GM20000 (cell line): ENCODE measurements around the gene TLN1.

ENCODE experiments used
- DNase-seq: peaks from one replicate; pipeline ENCODE4 v3.0.0; 2012; ENCODE audit warnings: low spot score
- TF ChIP-seq, protein P1 (sequence below): IDR thresholded peaks from 2 replicates; pipeline ENCODE4 v1.5.1; 2012; ENCODE audit warnings: mild to moderate bottlenecking, control low read depth; ENCODE audit errors: extremely low read depth, missing control alignments

TLN1 gene

DNA sequence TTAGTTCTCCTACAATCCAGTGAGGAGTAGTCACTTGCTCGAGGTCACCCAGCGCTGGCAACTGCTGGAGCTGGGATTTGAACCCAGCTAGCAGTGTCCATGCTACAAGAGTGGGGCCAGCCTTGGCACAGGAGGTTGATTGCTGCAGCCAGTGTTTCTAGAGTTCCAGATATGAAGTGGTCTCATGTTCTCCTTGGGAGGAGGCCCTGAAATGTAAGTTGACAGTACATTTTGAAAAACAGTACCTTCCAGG lies 73.1 kb downstream of the TLN1 start:
- TF ChIP-seq, protein P1, sequence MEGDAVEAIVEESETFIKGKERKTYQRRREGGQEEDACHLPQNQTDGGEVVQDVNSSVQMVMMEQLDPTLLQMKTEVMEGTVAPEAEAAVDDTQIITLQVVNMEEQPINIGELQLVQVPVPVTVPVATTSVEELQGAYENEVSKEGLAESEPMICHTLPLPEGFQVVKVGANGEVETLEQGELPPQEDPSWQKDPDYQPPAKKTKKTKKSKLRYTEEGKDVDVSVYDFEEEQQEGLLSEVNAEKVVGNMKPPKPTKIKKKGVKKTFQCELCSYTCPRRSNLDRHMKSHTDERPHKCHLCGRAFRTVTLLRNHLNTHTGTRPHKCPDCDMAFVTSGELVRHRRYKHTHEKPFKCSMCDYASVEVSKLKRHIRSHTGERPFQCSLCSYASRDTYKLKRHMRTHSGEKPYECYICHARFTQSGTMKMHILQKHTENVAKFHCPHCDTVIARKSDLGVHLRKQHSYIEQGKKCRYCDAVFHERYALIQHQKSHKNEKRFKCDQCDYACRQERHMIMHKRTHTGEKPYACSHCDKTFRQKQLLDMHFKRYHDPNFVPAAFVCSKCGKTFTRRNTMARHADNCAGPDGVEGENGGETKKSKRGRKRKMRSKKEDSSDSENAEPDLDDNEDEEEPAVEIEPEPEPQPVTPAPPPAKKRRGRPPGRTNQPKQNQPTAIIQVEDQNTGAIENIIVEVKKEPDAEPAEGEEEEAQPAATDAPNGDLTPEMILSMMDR, result no peak
- no peak for DNase-seq

DNA sequence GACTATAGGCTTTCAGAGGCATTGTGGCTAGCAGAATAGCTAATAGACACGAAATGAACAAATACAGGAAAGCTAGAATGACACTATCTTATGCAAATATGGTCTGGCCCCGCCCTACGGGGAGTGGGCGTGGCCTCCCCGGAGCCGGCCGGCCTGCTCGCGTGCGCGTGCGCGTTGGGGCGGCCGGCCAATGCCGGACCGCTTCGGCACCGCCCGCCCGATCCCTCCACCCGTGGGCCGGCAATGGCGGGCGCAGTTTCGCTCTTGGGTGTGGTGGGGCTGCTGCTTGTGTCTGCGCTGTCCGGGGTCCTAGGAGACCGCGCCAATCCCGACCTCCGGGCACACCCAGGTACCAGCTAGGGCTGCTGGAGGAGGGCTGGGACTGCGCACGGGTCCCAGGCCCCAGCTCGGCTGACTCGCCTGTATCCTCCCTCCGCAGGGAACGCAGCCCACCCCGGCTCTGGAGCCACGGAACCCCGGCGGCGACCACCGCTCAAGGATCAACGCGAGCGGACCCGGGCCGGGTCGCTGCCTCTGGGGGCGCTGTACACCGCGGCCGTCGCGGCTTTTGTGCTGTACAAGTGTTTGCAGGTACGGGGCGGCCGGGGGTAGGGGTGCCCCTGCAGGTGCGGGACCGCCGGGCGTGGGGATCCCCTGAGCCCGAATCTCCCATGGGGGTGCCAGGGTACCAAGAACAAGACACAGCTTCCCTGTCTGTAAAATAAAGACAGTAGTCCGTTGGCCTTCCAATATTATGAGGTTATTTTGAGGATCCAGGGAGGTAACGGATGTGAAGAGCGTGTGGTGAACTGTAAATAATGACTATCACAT lies 73.6 kb downstream of the TLN1 start, which contains the start of gene CCDC107:
Gene CCDC107 (plus strand): TSS at position 156 of the 831 bp plus-strand sequence. CDS start 88 bp downstream, at position 244.
- DNase-seq, result peak; percentile 97
- TF ChIP-seq, protein P1, result peak; percentile 70

DNA sequence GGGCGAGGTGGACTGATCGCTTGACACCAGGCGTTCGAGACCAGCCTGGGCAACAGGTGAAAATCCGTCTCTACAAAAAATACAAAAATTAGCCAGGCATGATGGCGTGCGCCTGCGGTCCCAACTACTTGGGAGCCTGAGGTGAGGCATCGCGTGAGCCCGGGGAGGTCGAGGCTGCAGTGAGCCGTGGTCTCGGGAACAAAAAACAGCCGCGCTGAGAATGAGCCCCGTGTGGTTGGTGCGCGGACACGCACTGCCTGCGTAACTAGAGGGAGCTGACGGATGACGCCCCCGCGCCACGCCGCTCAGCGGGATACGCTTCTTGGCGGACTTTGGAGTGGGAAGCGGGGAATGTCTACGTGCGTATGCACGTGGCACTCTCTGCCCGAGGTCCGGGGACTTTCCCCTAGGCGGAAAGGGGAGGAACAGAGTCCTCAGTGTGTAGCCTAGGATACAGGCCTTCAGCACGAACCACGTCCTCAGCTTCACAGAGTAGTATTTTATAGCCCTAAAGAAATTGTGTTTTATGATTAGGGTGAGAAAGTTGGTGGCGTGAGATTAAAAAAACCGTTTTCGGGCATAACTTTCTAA lies 74.4 kb downstream of the TLN1 start, which contains the start of gene RMRP:
Gene RMRP (minus strand): TSS at position 474 of the 591 bp plus-strand sequence.
- TF ChIP-seq, protein P1, result no peak

DNA sequence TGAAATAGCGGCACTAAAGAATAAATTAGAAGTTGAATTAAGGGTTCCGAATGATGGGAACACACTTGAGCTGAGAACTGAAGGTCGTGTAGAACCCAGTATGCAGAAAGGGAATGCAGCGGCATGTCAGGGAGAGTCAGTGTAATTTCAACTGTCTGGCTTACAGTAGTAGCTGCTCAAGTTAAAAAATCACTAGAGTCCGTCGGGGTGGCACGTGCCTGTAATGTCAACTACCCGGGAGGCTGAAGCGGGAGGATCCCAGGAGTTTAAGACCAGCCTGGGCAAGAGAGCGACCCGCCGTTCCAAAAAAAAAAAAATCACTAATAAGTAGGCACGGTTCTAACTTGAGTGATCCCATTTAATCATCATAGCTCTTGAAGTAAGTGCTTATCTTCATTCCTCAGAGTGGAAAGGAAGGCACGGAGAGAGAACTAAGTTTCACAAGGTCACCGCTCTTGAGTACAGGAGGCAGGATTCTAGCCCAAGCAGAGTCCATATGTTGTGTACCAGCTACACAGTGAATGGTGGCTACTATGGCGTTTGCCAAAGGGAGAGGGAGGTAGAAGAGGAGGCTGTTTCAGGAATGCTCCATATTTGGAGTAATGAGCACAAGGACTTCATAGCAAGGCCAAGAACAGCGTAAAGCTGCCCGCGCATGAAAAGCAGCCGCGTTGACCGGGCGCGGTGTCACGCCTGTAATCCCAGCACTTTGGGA lies 75.0 kb downstream of the TLN1 start:
- DNase-seq, result no peak
- TF ChIP-seq, protein P1, result no peak

More for the DNA sequence above, 74.4 kb downstream of the TLN1 start, which contains the start of gene RMRP:
- DNase-seq, result peak; percentile 91

DNA sequence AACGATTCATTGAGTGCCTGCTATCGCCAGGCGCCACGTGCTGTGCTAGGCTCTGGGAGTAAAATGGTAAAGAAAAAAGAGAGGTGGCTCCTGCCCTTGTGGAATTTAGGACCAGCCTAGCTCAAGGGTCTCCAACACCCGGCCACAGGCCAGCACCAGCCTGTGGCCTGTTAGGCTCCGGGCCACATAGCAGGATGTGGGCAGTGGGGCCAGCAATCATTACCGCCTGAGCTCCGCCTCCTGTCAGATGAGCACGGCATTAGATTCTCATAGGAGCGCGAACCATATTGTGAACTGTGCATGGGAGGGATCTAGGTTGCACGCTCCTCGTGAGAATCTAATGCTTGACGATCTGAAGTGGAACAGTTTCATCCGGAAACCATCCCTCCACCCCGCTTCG lies 75.6 kb downstream of the TLN1 start:
- DNase-seq, result no peak
- TF ChIP-seq, protein P1, result no peak

DNA sequence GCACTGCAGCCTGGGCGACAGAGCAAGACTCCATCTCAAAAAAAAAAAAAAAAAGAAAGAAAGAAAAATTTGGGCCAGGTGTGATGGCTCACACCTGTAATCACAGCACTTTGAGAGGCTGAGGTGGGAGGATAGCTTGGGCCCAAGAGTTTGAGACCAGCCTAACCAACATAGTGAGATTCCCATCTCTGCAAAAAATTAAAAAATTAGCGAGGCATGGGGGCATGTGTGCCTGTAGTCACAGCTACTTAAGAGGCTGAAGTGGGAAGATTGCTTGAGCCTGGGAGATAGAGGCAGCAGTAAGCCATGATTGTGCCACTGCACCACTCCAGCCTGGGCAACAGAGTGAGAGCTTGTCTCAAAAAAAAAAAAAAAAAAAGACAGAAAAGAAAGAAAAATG lies 78.4 kb downstream of the TLN1 start:
- TF ChIP-seq, protein P1, result no peak

DNA sequence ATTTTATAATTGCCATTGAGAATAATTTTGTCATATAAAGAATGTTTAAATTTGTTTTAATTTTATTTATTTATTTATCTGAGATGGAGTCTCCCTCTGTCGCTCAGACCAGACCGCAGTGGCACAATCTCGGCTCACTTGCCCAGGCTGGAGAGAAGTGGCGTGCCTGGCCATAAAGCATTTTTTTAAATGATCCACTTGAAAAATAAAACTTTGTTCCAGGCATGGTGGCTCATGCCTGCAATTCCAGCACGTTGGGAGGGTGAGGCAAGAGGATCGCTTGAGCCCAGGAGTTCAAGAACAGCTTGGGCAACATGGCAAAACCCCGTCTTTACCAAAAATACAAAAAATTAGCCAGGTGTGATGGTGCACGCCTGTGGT lies 79.2 kb downstream of the TLN1 start:
- TF ChIP-seq, protein P1, result no peak
- DNase-seq, result no peak

More for the DNA sequence above, 78.4 kb downstream of the TLN1 start:
- DNase-seq, result no peak
